ENCODE measurements around the gene SLC6A19. TPM values are rescaled to one million over a fixed set of nuclear protein-coding genes. Genes with fewer than 3 reads are reported as not detected.

The SLC6A19 gene
- total RNA-seq, 3 donors from 2014 or later, result 14.4 to 92.8 (median 29.2) TPM

DNA sequence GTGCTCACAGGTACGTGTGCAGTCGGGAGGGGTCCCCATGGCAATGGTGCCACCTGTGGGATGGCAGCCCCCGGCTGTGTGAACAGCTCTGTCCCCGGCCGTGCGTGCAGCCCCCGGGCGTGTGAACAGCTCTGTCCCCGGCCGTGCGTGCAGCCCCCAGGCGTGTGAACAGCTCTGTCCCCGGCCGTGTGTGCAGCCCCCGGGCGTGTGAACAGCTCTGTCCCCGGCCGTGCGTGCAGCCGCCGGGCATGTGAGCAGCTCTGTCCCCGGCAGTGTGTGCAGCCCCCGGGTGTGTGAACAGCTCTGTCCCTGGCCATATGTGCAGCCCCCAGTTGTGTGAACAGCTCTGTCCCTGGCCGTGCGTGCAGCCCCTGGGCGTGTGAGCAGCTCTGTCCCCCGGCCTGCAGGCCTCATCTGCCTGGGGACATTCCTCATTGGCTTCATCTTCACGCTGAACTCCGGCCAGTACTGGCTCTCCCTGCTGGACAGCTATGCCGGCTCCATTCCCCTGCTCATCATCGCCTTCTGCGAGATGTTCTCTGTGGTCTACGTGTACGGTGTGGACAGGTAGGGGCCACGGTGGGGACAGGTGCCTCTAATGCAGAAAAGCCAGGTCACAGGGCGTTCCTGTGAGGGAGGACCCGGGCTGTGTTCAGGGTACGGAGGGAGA, 17.8 kb downstream of the SLC6A19 start:
- H3K4me1 ChIP-seq (ENCODE audit: low read depth), result no peaks in the 10 kb centered on the region
- H3K36me3 ChIP-seq (ENCODE audit: low read depth), result no peaks in the 10 kb centered on the region
- no peaks in the 10 kb centered on the region for H3K9me3 ChIP-seq
- DNase-seq (peak in 1 of 3 donors; percentile 28), ATAC-seq (no peak)
- intact Hi-C loops (cut with DNase I, micrococcal nuclease), result no loop called here
- no peak overlapping the region for H3K4me3 ChIP-seq
- TF ChIP-seq, protein P1, sequence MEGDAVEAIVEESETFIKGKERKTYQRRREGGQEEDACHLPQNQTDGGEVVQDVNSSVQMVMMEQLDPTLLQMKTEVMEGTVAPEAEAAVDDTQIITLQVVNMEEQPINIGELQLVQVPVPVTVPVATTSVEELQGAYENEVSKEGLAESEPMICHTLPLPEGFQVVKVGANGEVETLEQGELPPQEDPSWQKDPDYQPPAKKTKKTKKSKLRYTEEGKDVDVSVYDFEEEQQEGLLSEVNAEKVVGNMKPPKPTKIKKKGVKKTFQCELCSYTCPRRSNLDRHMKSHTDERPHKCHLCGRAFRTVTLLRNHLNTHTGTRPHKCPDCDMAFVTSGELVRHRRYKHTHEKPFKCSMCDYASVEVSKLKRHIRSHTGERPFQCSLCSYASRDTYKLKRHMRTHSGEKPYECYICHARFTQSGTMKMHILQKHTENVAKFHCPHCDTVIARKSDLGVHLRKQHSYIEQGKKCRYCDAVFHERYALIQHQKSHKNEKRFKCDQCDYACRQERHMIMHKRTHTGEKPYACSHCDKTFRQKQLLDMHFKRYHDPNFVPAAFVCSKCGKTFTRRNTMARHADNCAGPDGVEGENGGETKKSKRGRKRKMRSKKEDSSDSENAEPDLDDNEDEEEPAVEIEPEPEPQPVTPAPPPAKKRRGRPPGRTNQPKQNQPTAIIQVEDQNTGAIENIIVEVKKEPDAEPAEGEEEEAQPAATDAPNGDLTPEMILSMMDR (IDR thresholded peaks at IDR 0.05), result no peak

DNA sequence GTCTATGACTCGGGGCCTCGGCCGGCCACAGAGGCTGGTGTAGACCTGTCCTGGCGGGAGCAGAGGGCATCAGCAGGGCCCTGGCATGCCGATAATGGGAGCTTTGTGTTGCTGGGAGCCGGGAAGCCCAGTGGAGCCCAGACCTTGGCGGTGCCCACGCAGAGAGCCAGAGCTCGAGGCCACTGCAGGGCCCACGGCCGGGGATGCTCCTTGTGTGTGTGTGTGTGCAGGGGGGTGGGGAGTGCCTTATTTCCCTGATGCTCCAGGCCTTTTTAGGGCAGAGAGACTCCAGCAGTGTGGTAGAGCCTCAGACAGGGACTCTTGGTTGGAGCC, 18.3 kb downstream of the SLC6A19 start:
- ATAC-seq (no peak), DNase-seq (no peak)
- H3K4me1 ChIP-seq (ENCODE audit: low read depth), result no peaks in the 10 kb centered on the region
- intact Hi-C loops (cut with DNase I, micrococcal nuclease), result no loop called here
- no peak overlapping the region for H3K4me3 ChIP-seq
- no peaks in the 10 kb centered on the region for H3K36me3 ChIP-seq (ENCODE audit: low read depth)
- H3K9me3 ChIP-seq, result no peaks in the 10 kb centered on the region
- TF ChIP-seq, protein P1 (IDR thresholded peaks at IDR 0.05), result no peak

DNA sequence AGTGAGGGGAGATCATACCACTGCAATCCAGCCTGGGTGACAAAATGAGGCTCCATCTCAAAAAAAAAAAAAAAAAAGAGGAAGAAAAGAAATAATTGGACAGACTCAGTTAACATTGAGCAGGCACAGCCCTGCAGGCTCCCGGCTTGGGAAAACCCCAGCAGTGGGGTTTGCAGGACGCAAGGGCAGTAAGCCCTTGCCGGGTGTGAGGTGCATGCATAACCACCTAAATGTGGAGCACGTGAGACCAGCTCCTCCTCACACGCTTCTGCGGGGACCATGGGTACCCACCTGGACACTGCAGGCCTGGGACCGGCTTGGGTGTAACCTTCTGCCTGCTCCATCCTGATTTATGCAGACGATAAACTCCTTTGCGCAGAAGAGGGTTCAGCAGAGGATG, 19.0 kb downstream of the SLC6A19 start:
- H3K4me3 ChIP-seq, result no peak overlapping the region
- DNase-seq (no peak), ATAC-seq (no peak)
- no peaks in the 10 kb centered on the region for H3K9me3 ChIP-seq
- intact Hi-C loops (cut with DNase I, micrococcal nuclease), result no loop called here
- H3K4me1 ChIP-seq (ENCODE audit: low read depth), result no peaks in the 10 kb centered on the region
- no peaks in the 10 kb centered on the region for H3K36me3 ChIP-seq (ENCODE audit: low read depth)
- TF ChIP-seq, protein P1 (IDR thresholded peaks at IDR 0.05), result no peak

DNA sequence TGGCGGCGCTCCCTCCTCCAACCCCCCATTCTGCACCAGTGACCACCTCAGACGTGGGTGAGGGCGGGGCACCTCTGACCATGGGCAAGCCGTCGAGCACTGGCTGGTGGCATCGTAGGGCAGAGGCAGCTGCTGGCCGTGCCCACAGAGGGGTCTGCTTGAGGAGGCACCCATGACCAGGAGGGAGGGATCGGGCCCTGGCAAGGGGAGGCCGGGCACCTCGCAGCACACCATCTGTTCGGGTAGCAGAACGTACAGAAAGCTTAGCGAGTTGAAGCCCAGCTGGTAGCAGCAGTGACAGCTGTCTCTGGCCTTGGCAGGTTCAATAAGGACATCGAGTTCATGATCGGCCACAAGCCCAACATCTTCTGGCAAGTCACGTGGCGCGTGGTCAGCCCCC, 19.4 kb downstream of the SLC6A19 start:
- Histone ChIP-seq H3K36me3 (ENCODE audit: low read depth) (no peaks in the 10 kb centered on the region), H3K4me1 (ENCODE audit: low read depth) (no peaks in the 10 kb centered on the region), H3K4me3 (no peak overlapping the region), H3K9me3 (no peaks in the 10 kb centered on the region)
- TF ChIP-seq, protein P1 (IDR thresholded peaks at IDR 0.05), result no peak
- DNase-seq (no peak), ATAC-seq (no peak)
- intact Hi-C loops (cut with DNase I, micrococcal nuclease), result no loop called here

DNA sequence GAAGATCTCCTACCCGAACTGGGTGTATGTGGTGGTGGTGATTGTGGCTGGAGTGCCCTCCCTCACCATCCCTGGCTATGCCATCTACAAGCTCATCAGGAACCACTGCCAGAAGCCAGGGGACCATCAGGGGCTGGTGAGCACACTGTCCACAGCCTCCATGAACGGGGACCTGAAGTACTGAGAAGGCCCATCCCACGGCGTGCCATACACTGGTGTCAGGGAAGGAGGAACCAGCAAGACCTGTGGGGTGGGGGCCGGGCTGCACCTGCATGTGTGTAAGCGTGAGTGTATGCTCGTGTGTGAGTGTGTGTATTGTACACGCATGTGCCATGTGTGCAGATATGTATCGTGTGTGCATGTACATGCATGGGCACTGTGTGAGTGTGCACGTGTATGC, 20.3 kb downstream of the SLC6A19 start:
- Histone ChIP-seq H3K4me3 (no peak overlapping the region), H3K9me3 (no peaks in the 10 kb centered on the region), H3K4me1 (ENCODE audit: low read depth) (no peaks in the 10 kb centered on the region), H3K36me3 (ENCODE audit: low read depth) (no peaks in the 10 kb centered on the region)
- ATAC-seq (no peak), DNase-seq (no peak)
- intact Hi-C loops (cut with DNase I, micrococcal nuclease), result no loop called here
- TF ChIP-seq, protein P1 (IDR thresholded peaks at IDR 0.05), result no peak

DNA sequence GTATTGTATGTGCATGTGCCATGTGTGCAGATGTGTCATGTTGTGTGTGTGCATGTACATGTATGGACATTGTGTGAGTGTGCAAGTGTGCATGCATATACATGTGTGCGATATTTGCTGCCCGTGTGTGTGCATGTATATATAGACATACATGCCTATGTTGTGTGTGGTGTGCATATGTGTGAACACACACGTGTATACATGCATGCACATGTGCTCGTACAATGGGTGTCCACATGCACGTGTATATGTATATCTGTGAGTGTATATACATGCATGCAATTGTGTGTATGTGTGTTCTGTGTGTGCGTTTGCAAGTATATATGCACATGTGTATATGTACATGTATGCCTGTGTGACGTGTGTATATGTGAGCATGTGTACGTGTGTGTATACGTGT, 20.8 kb downstream of the SLC6A19 start:
- Histone ChIP-seq H3K36me3 (ENCODE audit: low read depth) (no peaks in the 10 kb centered on the region), H3K9me3 (no peaks in the 10 kb centered on the region), H3K4me1 (ENCODE audit: low read depth) (no peaks in the 10 kb centered on the region), H3K4me3 (no peak overlapping the region)
- intact Hi-C loops (cut with DNase I, micrococcal nuclease), result no loop called here
- DNase-seq, result no peak
- ATAC-seq, result no peak
- TF ChIP-seq, protein P1 (IDR thresholded peaks at IDR 0.05), result no peak
